Superior temporal gyrus (tissue), 1 donor: ENCODE measurements around the gene CCDC85A.
"Not testable (repeated sequence)": the region's sequence is repeated elsewhere in the genome, so short reads cannot be mapped to it uniquely, and the experiment has no call there.

Experiments
- DNase-seq: peaks from one replicate; pipeline ENCODE4 v3.0.0-alpha.2; 2016; ENCODE audit errors: extremely low spot score

The CCDC85A gene

GRCh38 chr2:56183643-56184499 lies at the start of gene CCDC85A:
TSS of gene CCDC85A (plus strand) at chr2:56183990. CDS start at chr2:56184625, 635 bp downstream.
- peak; percentile 82 for DNase-seq

GRCh38 chr2:56134861-56135260 lies 48.9 kb upstream of the CCDC85A start:
- no peak for DNase-seq

GRCh38 chr2:56142497-56143061 lies 41.2 kb upstream of the CCDC85A start:
- DNase-seq, result not testable (repeated sequence)

GRCh38 chr2:56147907-56148306 lies 35.9 kb upstream of the CCDC85A start:
- no peak for DNase-seq

GRCh38 chr2:56148825-56149224 lies 35.0 kb upstream of the CCDC85A start:
- no peak for DNase-seq

- DNase-seq, result no peak
Observed at GRCh38 chr2:56151841-56152240, 31.9 kb upstream of the CCDC85A start.

GRCh38 chr2:56155188-56155587 lies 28.6 kb upstream of the CCDC85A start:
- DNase-seq, result no peak

- not testable (repeated sequence) for DNase-seq
Observed at GRCh38 chr2:56159875-56160274, 23.9 kb upstream of the CCDC85A start.

- no peak for DNase-seq
Observed at GRCh38 chr2:56167616-56168562, 15.9 kb upstream of the CCDC85A start.

GRCh38 chr2:56169521-56169920 lies 14.3 kb upstream of the CCDC85A start:
- DNase-seq, result no peak

GRCh38 chr2:56170504-56170903 lies 13.3 kb upstream of the CCDC85A start:
- no peak for DNase-seq

GRCh38 chr2:56170988-56171387 lies 12.8 kb upstream of the CCDC85A start:
- DNase-seq, result no peak

- DNase-seq, result no peak
Observed at GRCh38 chr2:56175779-56176178, 8.0 kb upstream of the CCDC85A start.

- DNase-seq, result no peak
Observed at GRCh38 chr2:56177420-56178220, 6.2 kb upstream of the CCDC85A start.

GRCh38 chr2:56179931-56180330 lies 3.9 kb upstream of the CCDC85A start:
- DNase-seq, result no peak

- DNase-seq, result peak; percentile 8
Observed at GRCh38 chr2:56182420-56182819, 1.4 kb upstream of the CCDC85A start.

GRCh38 chr2:56184500-56185011 lies 766 bp downstream of the CCDC85A start:
- DNase-seq, result no peak

GRCh38 chr2:56185101-56185581 lies 1.4 kb downstream of the CCDC85A start:
- no peak for DNase-seq

- no peak for DNase-seq
Observed at GRCh38 chr2:56185582-56186046, 1.8 kb downstream of the CCDC85A start.

GRCh38 chr2:56191617-56192016 lies 7.8 kb downstream of the CCDC85A start:
- DNase-seq, result peak; percentile 45
